ENCODE results near the gene GNAS. TPM values are rescaled to one million over a fixed set of nuclear protein-coding genes. Genes with fewer than 3 reads are reported as not detected.

GNAS gene
- total RNA-seq, 1 donor = 366 TPM

DNA sequence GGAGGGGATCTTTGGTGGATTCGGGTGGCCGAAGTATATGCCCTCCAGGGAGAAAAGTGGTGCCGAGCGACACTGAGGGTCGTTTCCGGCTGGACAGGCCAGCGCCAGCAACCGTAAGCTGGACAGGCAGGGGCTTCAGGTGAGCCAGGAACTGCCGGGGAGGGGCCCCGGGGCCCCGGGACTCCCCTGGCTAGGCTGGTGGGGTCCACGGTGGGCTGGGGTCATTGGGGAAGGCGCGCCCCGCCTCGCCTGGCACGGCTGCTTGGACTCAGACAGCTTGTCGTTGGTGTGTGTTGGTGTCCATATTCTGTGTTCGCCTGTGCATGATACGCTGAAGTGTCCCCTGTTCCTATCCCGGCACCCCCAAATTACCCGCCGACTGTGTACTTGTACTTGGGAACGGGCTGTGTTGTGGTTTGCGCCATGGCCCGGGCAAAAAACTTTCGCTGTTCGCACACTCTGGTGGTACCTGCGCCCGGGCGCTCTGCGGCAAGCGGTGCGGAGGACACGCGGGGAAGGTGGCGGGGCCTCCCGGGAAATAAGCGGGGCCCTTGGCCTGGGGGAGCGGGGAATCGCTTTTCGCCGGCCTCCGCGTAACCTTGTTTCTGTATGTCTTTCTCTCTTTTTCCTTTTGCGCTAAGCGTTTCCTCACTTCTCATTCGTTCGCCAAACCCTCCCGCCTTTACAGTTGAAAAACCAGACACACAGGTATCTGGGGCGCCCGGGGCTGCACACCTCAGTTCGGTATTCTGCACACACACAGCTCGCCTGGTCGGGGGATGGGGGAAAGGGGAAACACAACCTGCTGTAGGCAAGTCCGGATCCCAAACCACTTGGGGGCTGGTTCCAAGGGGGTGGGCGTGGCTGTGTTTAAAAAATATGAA lies 3.2 kb downstream of the GNAS start:
- Histone ChIP-seq H3K4me2 (ENCODE audit: insufficient read depth, low read length) (no peak overlapping the region), H3K27ac (ENCODE audit: low read depth, low read length) (no peak overlapping the region), H3K4me1 (ENCODE audit: insufficient read depth, low read length) (peaks cover 9% of the 10 kb centered on the region), H2AFZ (ENCODE audit: low read length) (no peak overlapping the region), H4K20me1 (ENCODE audit: insufficient read depth, low read length) (no peaks in the 10 kb centered on the region), H3K79me2 (ENCODE audit: insufficient read depth, low read length) (no peaks in the 10 kb centered on the region), H3K36me3 (ENCODE audit: insufficient read depth, low read length) (no peaks in the 10 kb centered on the region), H3K9me3 (ENCODE audit: low read depth, low read length) (no peaks in the 10 kb centered on the region), H3K27me3 (ENCODE audit: insufficient read depth, low read length) (peaks cover 59% of the 10 kb centered on the region), H3K4me3 (ENCODE audit: insufficient read depth, low read length) (no peak overlapping the region)
- TF ChIP-seq, protein P1, sequence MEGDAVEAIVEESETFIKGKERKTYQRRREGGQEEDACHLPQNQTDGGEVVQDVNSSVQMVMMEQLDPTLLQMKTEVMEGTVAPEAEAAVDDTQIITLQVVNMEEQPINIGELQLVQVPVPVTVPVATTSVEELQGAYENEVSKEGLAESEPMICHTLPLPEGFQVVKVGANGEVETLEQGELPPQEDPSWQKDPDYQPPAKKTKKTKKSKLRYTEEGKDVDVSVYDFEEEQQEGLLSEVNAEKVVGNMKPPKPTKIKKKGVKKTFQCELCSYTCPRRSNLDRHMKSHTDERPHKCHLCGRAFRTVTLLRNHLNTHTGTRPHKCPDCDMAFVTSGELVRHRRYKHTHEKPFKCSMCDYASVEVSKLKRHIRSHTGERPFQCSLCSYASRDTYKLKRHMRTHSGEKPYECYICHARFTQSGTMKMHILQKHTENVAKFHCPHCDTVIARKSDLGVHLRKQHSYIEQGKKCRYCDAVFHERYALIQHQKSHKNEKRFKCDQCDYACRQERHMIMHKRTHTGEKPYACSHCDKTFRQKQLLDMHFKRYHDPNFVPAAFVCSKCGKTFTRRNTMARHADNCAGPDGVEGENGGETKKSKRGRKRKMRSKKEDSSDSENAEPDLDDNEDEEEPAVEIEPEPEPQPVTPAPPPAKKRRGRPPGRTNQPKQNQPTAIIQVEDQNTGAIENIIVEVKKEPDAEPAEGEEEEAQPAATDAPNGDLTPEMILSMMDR (IDR thresholded peaks at IDR 0.05; ENCODE audit: extremely low read depth, low read depth, low read length) = no peak
- no peak for DNase-seq (ENCODE audit: insufficient read length, low spot score, missing footprints)

DNA sequence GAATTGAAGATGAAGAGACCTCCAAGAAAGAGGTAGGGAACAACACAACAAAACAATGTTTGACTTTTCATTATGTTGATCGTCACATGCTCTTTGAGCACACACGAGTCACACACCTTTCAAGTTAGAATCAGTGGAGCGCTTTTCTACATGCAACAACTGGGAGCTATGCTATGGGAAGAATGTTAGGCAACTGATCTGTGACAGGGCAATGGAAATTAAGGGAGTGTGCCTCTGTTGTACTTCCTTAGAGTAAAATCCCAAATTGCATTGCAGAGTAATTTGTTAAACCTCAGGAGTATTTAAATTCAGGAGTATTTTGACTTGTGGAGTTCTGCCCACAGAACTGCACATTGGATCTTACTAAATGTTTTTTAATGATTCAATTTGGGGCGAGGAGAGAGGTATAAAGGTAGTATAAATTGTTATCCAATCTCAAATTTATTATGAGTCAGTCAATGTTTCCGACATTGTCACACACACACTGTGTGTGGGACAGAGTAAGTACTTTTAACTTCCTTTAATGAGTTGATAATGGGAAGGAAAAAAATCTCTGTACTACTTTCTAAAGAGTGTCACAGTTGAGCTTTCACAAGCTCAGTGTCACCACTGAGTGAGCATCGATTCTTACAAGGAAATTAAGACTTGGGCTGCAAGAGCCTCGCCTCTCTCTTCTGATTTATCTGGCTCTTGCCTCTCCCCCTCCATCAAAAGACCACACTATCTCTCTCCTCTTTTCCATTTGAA lies 10.7 kb downstream of the GNAS start:
- H4K20me1 ChIP-seq (ENCODE audit: insufficient read depth, low read length) = no peaks in the 10 kb centered on the region
- H3K4me3 ChIP-seq (ENCODE audit: insufficient read depth, low read length) = no peak overlapping the region
- H3K36me3 ChIP-seq (ENCODE audit: insufficient read depth, low read length) = no peaks in the 10 kb centered on the region
- TF ChIP-seq, protein P1 (IDR thresholded peaks at IDR 0.05; ENCODE audit: extremely low read depth, low read depth, low read length) = no peak
- H3K4me1 ChIP-seq (ENCODE audit: insufficient read depth, low read length) = peaks cover 7% of the 10 kb centered on the region
- no peak for DNase-seq (ENCODE audit: insufficient read length, low spot score, missing footprints)
- no peak overlapping the region for H3K27ac ChIP-seq (ENCODE audit: low read depth, low read length)
- no peaks in the 10 kb centered on the region for H3K9me3 ChIP-seq (ENCODE audit: low read depth, low read length)
- H3K4me2 ChIP-seq (ENCODE audit: insufficient read depth, low read length) = no peak overlapping the region
- peaks cover 33% of the 10 kb centered on the region for H3K27me3 ChIP-seq (ENCODE audit: insufficient read depth, low read length)
- H2AFZ ChIP-seq (ENCODE audit: low read length) = no peak overlapping the region
- H3K79me2 ChIP-seq (ENCODE audit: insufficient read depth, low read length) = no peaks in the 10 kb centered on the region

DNA sequence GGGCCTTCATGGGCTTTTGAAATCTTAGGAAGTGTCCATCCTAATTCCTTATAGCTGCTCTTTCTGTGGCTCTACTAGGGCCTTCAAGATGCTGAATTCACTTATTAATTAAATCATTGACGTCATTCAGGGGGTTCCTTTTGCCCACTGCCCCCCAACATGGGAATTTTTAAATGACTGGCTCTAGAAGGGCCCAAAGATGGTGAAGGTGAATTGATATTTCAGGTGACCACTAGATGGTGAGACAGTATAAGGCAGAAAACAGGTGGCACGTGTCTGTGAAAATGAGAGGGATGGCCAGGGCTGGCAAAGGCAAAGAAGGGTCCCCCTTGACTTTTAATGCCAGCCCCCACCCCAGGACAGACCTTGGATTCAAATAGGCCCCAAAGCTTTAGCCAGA lies 11.8 kb downstream of the GNAS start:
- H3K27ac ChIP-seq (ENCODE audit: low read depth, low read length) = no peak overlapping the region
- TF ChIP-seq, protein P1 (IDR thresholded peaks at IDR 0.05; ENCODE audit: extremely low read depth, low read depth, low read length) = no peak
- H3K4me1 ChIP-seq (ENCODE audit: insufficient read depth, low read length) = peaks cover 7% of the 10 kb centered on the region
- no peak overlapping the region for H3K4me2 ChIP-seq (ENCODE audit: insufficient read depth, low read length)
- no peaks in the 10 kb centered on the region for H3K9me3 ChIP-seq (ENCODE audit: low read depth, low read length)
- H3K27me3 ChIP-seq (ENCODE audit: insufficient read depth, low read length) = peaks cover 24% of the 10 kb centered on the region
- no peaks in the 10 kb centered on the region for H3K36me3 ChIP-seq (ENCODE audit: insufficient read depth, low read length)
- no peaks in the 10 kb centered on the region for H3K79me2 ChIP-seq (ENCODE audit: insufficient read depth, low read length)
- DNase-seq (ENCODE audit: insufficient read length, low spot score, missing footprints) = no peak
- H4K20me1 ChIP-seq (ENCODE audit: insufficient read depth, low read length) = no peaks in the 10 kb centered on the region
- H2AFZ ChIP-seq (ENCODE audit: low read length) = no peak overlapping the region
- no peak overlapping the region for H3K4me3 ChIP-seq (ENCODE audit: insufficient read depth, low read length)

DNA sequence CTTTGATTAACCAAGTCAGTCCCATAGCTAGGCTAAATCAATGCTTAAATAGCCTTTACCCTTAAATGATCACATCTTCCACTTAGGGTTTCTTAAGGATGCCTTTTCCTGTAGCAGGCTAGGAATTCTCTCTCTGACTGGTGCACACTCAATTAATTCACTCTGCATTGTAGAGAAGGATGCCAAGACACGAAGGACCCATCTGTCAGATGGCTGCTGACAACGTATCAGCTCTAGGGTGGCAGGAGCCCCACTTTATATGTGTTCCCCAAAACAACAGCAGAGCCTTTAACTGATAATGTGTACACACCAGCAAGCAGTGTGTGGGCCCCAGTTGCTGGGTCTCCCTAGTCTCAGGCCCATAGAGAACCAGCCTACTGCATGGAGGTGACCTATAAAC lies 13.3 kb downstream of the GNAS start:
- Histone ChIP-seq H3K36me3 (ENCODE audit: insufficient read depth, low read length) (no peaks in the 10 kb centered on the region), H4K20me1 (ENCODE audit: insufficient read depth, low read length) (no peaks in the 10 kb centered on the region), H3K27ac (ENCODE audit: low read depth, low read length) (no peak overlapping the region), H3K4me3 (ENCODE audit: insufficient read depth, low read length) (no peak overlapping the region), H3K4me1 (ENCODE audit: insufficient read depth, low read length) (peaks cover 7% of the 10 kb centered on the region), H2AFZ (ENCODE audit: low read length) (no peak overlapping the region), H3K4me2 (ENCODE audit: insufficient read depth, low read length) (no peak overlapping the region), H3K9me3 (ENCODE audit: low read depth, low read length) (no peaks in the 10 kb centered on the region), H3K27me3 (ENCODE audit: insufficient read depth, low read length) (peaks cover 24% of the 10 kb centered on the region), H3K79me2 (ENCODE audit: insufficient read depth, low read length) (no peaks in the 10 kb centered on the region)
- TF ChIP-seq, protein P1 (IDR thresholded peaks at IDR 0.05; ENCODE audit: extremely low read depth, low read depth, low read length) = no peak
- DNase-seq (ENCODE audit: insufficient read length, low spot score, missing footprints) = no peak

All from osteoblast (primary cell).